Stimulated activated CD4-positive, alpha-beta T cell treated with anti-CD3 and anti-CD28 coated beads, Interleukin-1b, Interleukin-23, amount 100 ng/mL, for 24 hours (primary cell): ENCODE measurements around the gene DDX39A.
"Not testable (repeated sequence)": the region's sequence is repeated elsewhere in the genome, so short reads cannot be mapped to it uniquely, and the experiment has no call there.

Experiments used
- DNase-seq, 4 experiments: peaks; one replicate each; pipeline ENCODE4 v3.0.0-alpha.2; 2020; ENCODE audit warnings: low read depth in 4 of 4, low spot score in 1 of 4

DDX39A gene

DNA sequence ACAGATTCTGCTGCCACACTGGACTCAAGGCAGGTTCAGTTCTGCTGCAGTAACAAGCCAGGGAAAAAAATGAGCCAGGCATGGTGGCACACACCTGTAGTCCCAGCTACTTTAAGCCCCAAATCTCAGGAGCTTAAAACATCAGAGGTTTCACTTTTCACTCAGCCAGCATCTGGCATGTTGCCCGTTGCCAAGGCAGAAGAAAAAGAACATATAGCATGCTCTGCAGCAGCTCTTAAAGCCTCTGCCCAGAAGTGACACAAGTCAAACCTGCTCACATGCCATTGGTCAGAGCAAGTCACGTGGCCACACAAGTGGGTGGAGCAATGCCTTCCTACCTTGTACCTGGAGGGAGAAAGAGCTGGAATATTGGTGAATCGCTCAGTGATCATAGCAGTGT, 52.6 kb downstream of the DDX39A start:
- peak in 2 of 4 experiments; percentile 71 to 78 for DNase-seq

DNA sequence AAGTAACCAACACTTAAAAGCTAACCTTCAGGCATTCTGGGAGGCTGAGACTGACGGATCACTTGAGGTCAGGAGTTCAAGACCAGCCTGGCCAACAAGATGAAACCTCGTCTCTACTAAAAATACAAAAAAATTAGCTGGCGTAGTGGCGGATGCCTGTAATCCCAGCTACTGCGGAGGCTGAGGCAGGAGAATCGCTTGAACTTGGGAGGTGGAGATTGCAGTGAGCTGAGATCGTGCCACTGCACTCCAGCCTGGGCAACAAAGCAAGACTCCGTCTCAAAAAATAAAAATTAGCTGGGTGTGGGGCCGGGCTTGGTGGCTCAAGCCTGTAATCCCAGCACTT, 55.1 kb downstream of the DDX39A start:
- not testable (repeated sequence) for DNase-seq

DNA sequence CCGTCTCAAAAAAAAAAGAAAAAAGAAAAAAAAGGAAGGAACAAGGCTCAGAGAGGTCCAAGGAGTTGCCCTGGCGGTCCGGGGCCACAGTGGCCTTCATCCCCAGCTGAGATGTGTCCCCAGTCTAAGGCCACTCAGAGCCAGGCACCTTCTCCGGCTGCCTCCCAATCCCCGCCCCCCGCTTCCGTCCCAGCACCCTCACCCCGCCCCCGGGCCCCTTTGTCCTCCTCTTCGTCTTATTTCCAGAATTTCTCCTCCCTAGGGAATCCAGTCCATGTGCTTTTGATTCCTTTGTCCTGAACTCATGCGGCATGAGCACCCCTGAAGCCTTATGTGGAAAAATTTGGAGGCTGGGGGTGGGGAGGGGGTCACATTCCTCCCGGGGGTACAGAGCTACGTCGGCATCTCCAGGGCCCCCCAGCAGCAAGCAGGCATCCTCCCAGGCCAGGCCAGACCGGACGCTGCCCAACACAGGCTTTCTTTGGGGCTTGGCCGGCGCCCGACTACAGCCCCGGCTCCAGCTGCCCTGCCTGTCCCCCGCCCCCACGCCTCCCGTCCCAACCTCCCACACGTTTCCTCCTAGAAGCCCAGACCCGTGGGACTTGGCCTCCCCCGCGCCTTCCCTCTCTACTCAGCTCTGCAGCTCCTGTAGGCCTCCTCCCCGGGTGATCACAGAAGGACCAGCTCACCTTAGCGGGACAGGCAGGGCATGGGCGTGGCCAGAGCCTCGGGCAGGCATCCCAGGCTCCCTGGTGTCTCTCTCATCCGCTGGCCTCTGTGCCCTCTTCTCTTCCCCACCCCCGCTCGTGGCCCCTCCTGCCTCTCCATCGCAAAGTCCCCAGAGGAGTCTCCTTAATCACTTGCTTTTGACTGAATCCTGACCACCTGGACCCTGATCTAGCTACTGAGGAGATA, 55.7 kb downstream of the DDX39A start:
- DNase-seq = no peak

DNA sequence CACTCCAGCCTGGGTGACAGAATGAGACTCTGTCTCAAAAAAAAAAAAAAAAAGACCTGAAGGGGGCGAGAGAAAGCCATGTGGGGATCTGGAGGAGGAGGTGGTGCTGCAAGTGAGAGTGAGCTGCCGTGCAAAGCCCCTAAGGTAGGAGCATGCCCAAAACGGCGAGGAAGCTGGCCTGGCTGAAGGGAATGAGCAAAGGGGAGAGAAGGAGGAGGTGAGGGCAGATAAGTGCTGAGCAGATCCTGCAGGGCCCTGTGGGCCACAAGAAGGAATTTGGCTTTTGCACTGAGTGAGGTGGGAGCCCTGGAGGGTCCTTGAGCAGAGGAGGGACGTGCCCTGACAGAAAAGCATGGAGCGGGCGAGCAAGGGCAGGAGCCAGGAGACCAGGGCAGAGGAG, 57.3 kb downstream of the DDX39A start:
- no peak for DNase-seq
